ENCODE data around the gene AGPAT3. TPM values are rescaled to one million over a fixed set of nuclear protein-coding genes. Genes with fewer than 3 reads are reported as not detected.

Gene AGPAT3
- total and polyA plus RNA-seq, 7 donors, result 14.4 to 48.5 (median 20.3) TPM

GRCh38 chr21:43881935-43882334 lies 16.9 kb downstream of the AGPAT3 start:
- intact Hi-C loops (cut with DNase I), result no loop called here
- no peaks in the 10 kb centered on the region for H3K36me3 ChIP-seq
- 96% methylated on average over 8 of the region's 8 CpGs for WGBS, 2 donors
- no peaks in the 10 kb centered on the region for H3K9me3 ChIP-seq
- H3K27me3 ChIP-seq, result no peaks in the 10 kb centered on the region
- H3K4me1 ChIP-seq, result peaks cover 0 to 49% (median 40%) of the 10 kb centered on the region in 4 donors
- DNase-seq, result no peak
- H3K27ac ChIP-seq, result no peak overlapping the region
- TF ChIP-seq POLR2AphosphoS5 (IDR thresholded peaks at IDR 0.05), result no peak
- no peak for TF ChIP-seq EP300 (IDR thresholded peaks at IDR 0.05)
- TF ChIP-seq POLR2A (IDR thresholded peaks at IDR 0.05), result no peak
- TF ChIP-seq, protein P1, sequence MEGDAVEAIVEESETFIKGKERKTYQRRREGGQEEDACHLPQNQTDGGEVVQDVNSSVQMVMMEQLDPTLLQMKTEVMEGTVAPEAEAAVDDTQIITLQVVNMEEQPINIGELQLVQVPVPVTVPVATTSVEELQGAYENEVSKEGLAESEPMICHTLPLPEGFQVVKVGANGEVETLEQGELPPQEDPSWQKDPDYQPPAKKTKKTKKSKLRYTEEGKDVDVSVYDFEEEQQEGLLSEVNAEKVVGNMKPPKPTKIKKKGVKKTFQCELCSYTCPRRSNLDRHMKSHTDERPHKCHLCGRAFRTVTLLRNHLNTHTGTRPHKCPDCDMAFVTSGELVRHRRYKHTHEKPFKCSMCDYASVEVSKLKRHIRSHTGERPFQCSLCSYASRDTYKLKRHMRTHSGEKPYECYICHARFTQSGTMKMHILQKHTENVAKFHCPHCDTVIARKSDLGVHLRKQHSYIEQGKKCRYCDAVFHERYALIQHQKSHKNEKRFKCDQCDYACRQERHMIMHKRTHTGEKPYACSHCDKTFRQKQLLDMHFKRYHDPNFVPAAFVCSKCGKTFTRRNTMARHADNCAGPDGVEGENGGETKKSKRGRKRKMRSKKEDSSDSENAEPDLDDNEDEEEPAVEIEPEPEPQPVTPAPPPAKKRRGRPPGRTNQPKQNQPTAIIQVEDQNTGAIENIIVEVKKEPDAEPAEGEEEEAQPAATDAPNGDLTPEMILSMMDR (IDR thresholded peaks at IDR 0.05), result no peak
- H3K4me3 ChIP-seq, result no peak overlapping the region

DNA sequence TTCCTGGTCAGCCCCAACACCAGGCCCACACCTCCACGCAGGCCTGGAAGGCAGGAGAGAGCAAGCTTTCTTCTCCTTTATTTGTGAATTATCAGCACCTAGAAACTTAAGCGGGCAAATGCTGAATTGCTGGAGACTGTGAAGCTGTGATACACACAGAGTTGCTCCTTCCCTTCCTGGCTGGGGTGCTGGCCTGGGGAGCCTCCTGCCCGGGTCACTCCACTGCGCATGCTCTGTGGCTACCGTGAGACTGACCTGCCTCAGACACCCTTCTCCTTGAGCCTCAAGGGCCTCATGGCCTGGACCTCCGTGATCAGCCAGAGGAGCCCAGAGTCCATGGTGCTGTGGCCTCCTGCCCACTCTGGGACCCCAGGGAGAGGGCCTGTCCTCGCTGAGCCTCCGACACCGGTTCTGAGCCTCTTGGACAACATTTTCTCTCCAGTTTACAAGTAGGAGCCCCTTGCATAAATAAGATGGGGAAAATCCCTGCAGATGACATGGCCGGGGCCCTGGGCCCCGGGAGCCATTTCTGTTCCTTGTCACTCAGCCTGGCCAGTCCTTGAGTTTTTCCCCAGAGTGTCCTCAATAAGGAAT lies 18.0 kb downstream of the AGPAT3 start:
- Histone ChIP-seq H3K9me3 (no peaks in the 10 kb centered on the region), H3K27me3 (no peaks in the 10 kb centered on the region), H3K27ac (no peak overlapping the region), H3K4me1 (peaks cover 0 to 49% (median 40%) of the 10 kb centered on the region in 4 donors), H3K4me3 (no peak overlapping the region), H3K36me3 (no peaks in the 10 kb centered on the region)
- intact Hi-C loops (cut with DNase I), result no loop called here
- TF ChIP-seq, protein P1 (IDR thresholded peaks at IDR 0.05), result no peak
- no peak for TF ChIP-seq EP300 (IDR thresholded peaks at IDR 0.05)
- 92% methylated on average over 11 of the region's 11 CpGs for WGBS, 2 donors
- DNase-seq, result no peak

DNA sequence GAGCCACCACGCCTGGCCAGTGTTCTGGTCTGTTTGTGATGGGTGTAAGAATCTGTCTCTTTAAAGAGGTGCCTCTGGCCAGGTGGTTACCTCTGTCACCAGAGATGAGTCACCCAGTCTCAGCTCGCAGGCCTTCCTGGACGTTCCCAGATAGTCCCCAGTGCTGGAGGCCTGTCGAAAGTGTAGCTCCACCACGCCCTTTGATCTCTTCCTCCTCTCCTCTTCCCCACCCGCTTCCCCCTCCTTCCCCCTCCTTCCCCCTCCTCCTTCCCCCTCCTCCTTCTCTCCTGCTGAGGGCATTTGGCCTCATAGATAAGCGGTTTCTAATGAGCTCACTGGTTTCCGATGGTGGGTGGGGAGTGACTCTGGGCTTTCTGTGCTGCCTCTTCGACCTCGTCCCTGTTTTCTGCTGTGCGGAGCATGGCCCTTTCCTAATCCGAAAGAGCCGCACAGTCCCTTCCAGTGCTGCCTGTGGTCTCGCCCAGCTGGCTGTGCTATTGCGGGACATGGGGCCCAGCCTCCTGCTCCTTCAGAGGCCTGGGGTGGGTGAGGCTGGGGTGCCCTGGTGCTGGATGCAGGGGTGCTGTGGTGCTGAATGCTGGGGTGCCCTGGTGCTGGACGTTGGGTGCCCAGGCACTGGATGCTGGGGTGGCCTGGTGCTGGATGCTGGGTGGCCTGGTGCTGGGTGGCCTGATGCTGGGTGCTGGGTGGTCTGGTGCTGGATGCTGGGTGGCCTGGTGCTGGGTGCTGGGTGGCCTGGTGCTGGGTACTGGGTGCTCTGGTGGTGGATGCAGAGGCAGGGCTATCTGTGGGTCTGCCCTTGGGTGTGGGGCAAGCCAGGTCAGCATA lies 19.2 kb downstream of the AGPAT3 start:
- H3K27ac ChIP-seq, result peak overlapping the region in 3 of 4 donors; percentile 9 to 32 (median 30)
- 10 to 30% methylated on average over 16 of the region's 16 CpGs for WGBS, 2 donors
- DNase-seq, result no peak

GRCh38 chr21:43884861-43885417 lies 19.9 kb downstream of the AGPAT3 start:
- peak; percentile 53 for DNase-seq
- Histone ChIP-seq H3K9me3 (no peaks in the 10 kb centered on the region), H3K27ac (no peak overlapping the region), H3K36me3 (no peaks in the 10 kb centered on the region), H3K4me3 (no peak overlapping the region), H3K4me1 (peaks cover 0 to 36% (median 30%) of the 10 kb centered on the region in 4 donors), H3K27me3 (no peaks in the 10 kb centered on the region)
- WGBS, 2 donors, result 82 to 83% methylated on average over 16 of the region's 16 CpGs
- intact Hi-C loops (cut with DNase I), result no loop called here
- TF ChIP-seq EP300 (IDR thresholded peaks at IDR 0.05) (no peak), POLR2AphosphoS5 (IDR thresholded peaks at IDR 0.05) (no peak), POLR2A (IDR thresholded peaks at IDR 0.05) (no peak)
- TF ChIP-seq, protein P1 (IDR thresholded peaks at IDR 0.05), result no peak

More for the DNA sequence above, 19.2 kb downstream of the AGPAT3 start:
- TF ChIP-seq EP300 (IDR thresholded peaks at IDR 0.05) (no peak), POLR2AphosphoS5 (IDR thresholded peaks at IDR 0.05) (no peak), POLR2A (IDR thresholded peaks at IDR 0.05) (no peak)
- TF ChIP-seq, protein P1 (IDR thresholded peaks at IDR 0.05), result no peak
- Histone ChIP-seq H3K27me3 (no peaks in the 10 kb centered on the region), H3K4me3 (no peak overlapping the region), H3K9me3 (no peaks in the 10 kb centered on the region), H3K36me3 (no peaks in the 10 kb centered on the region), H3K4me1 (peaks cover 0 to 41% (median 37%) of the 10 kb centered on the region in 4 donors)
- intact Hi-C loops (cut with DNase I), result no loop called here
